C4-2B (cell line): Measurements from ENCODE around the gene ADAMTS7.
"Not testable (repeated sequence)": the region's sequence is repeated elsewhere in the genome, so short reads cannot be mapped to it uniquely, and the experiment has no call there.

Experiments used
- H3K27ac ChIP-seq: fragments of 450-650 bp; 2 replicates; pipeline ENCODE4 v1.5.1; 2017
- ZFX ChIP-seq: fragments of 450-650 bp; IDR thresholded peaks from 2 replicates; pipeline ENCODE4 v1.6.1; 2017
- TF ChIP-seq, protein P1 (sequence below): fragments of 450-650 bp; conservative IDR thresholded peaks from 2 replicates; pipeline ENCODE4 v1.5.1; 2017; ENCODE audit warnings: mild to moderate bottlenecking

ADAMTS7 gene

DNA sequence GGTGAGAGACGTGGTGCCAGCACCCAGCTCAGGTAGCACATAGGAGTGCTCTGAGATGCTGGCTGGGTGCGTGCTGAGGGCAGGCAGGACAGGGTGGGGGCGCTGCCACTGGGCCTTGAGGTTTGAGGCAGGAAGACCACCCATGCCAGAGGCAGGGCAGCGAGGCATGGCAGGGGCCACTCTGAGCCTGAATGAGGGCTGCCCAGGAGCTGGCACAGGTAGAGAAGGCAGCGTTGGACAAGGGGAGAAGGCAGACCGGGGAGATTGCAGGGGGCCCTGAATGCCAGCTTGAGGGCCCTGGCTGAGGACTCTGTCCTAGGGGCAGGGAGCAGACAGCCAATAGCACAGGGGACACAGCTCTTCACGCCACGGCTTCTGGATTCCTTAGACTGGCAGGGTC, 50.2 kb downstream of the ADAMTS7 start:
- H3K27ac ChIP-seq = no peak overlapping the region
- TF ChIP-seq ZFX = no peak
- TF ChIP-seq, protein P1, sequence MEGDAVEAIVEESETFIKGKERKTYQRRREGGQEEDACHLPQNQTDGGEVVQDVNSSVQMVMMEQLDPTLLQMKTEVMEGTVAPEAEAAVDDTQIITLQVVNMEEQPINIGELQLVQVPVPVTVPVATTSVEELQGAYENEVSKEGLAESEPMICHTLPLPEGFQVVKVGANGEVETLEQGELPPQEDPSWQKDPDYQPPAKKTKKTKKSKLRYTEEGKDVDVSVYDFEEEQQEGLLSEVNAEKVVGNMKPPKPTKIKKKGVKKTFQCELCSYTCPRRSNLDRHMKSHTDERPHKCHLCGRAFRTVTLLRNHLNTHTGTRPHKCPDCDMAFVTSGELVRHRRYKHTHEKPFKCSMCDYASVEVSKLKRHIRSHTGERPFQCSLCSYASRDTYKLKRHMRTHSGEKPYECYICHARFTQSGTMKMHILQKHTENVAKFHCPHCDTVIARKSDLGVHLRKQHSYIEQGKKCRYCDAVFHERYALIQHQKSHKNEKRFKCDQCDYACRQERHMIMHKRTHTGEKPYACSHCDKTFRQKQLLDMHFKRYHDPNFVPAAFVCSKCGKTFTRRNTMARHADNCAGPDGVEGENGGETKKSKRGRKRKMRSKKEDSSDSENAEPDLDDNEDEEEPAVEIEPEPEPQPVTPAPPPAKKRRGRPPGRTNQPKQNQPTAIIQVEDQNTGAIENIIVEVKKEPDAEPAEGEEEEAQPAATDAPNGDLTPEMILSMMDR = no peak

DNA sequence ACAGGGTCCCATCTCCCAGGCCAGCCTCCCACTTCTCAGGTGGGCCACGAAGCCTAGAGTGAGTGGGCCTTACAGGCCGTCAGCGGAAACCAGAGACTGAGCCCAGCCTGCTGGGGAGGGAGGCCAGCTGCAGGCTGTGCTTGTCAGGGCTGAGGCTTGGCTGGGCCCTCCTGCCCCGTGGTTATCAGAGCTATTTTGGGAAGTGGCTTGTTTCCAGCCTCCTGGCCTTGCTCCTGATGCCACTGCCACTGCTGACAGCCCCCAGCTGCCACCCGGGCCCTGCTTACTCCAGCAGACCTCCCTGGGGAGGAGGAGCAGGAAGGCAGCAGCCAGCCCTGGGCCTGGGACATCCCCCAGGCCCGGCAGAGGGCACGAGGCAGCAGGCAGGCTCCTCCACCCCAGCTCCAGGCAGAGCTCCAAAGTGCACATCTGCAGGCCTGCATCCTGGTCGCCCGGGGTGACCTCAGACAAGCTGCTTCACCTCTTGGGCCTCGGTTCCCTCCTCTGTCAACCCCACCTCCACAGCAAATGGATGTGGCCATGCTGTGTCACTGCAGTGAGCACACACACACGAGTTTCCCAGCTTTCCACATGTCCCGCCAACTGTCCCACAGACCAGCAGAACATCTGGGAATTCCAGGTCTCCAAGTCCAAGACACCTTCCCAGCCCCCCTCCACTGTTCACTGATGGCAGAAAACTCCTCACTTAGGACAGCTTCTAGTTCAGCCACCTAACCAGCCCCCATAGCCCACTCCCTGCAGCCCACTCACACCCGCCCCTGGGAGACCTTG, 51.0 kb downstream of the ADAMTS7 start:
- not testable (repeated sequence) for H3K27ac ChIP-seq

DNA sequence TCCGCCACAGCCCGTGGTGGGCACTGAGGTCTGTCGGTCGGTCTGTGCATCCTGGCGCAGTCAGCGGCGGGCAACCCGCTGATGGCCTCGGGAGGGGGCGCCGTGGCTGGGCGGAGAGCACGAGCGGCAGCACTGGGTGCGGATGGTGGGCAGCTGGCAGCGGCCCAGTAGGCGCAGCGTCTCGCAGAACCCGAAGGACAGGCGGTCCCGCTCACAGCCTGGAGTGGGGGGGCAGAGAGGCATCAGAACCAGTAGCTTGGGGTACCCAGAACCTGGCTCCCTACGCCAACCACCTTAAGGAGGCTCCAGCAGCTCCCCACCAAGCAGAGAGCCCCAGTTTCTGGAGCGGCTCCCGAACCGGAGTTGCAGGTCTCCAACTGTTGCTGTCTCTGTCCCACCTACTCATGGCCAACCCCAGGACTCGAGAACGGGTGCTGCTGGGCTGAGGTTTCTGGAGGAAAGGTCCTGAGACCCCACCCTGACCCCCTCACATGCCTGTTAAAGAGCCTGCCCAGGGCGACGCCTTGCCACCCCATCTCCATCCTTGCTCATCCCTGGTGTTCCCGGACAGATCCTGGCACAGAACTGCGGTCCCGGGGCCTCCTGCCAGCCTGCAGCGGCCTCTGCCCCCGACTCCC, 51.8 kb downstream of the ADAMTS7 start:
- not testable (repeated sequence) for H3K27ac ChIP-seq

DNA sequence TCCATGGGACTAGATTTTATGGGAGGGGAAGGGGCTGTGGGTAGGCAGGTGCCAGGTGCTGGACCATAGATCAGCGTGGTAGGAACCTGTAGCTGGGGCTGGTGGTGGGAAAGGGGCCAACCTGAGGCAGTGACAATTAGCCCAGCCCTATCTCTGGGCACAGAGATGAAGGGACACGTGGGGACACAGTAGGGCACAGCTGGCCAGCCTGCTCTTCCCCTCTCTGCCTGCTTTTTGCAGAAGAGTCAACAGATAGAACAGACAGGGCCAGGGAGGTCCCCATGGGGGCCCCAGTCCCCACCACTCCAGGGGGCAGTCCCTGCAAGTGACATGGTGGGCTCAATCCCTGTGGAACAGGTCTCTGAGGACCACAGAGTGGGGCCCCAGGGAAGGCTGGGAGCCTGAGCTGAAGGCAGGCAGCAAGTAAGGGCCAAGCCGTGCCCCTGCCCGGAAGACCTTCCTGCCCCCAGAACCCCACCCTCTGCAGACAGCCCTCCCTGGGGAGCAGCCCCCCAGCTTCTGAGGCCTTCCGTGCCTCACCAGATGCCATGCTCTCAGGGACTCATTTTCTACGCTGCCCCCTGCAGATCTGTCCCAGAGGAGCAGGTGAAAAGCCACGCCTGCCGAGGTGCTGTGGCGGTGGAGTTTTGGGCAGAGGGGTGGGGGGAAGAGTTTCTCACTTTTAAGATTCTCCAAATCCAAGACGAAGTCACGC, 52.6 kb downstream of the ADAMTS7 start:
- H3K27ac ChIP-seq = not testable (repeated sequence)

DNA sequence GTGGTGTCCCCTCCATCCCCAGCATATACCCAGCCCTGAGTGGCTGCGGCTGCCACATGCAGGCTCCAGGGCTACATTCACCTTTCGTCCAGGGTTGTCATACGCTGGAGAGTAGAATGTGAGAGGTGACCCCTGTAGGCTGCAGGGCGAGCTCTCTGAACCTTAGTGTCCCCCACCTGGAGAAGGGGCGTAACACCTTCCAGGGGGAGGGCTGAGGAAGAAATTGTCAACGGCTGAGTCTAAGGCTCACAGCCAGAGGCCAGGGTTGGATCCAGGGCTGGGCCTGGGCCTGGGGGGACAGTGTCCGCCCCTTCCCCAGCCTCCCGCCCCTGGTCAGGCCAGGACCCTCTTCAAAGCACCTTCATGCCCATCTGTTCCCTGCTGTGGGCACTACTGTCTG, 53.2 kb downstream of the ADAMTS7 start:
- H3K27ac ChIP-seq = not testable (repeated sequence)

DNA sequence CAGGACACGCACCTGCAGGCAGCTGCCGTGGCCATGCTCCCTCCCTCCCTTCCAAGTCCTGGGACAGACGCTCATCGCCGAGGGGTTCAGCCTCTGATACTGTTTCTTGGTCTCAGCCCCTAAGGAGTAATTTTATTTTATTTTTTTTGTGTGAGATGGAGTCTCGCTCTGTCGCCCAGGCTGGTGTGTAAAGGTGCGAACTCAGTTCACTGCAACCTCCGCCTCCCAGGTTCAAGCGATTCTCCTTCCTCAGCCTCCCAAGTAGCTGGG, 53.7 kb downstream of the ADAMTS7 start:
- TF ChIP-seq ZFX = no peak
- TF ChIP-seq, protein P1 = no peak
- H3K27ac ChIP-seq = no peak overlapping the region

DNA sequence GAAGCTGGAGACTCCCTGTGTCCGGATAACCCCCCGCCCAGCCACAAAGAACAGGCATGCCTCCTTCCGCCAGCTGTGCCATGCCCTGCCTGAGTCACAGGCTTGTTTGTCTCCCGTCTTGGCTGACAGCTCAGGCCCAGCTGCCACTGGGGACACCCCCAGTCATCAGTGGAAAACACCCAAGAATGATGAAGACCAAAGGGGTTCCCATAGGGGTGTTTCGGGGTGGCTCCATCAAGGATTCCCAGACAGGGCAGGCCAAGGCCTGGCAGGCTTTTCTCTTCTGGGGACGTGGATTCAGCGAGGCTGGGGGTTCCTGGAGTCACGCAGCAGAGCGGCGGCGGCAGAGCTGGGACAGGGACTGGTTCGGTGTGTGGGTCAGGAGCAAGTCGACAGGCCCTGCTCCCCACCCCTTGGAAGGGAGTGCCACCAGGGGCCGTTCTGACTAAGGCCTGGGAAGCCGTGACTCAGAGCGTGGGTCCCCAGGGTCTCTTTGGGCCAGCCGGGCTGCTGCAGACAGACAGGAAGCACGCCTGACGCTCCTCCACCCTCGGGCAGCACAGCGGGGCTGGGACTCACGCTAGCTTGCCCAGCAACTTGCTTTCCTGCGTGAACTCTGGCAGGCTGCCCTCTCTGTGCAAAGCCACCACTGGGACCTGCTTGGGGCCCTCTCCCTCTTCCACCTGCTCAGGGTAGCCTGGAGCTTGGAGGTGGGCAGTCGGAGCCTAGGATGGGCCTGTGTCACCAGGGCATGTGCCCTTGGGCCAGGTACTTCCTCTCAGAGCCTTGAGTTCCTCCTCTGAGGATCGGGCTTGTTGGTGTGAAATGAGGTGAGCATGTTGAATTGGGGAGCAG, 54.3 kb downstream of the ADAMTS7 start:
- H3K27ac ChIP-seq = not testable (repeated sequence)

DNA sequence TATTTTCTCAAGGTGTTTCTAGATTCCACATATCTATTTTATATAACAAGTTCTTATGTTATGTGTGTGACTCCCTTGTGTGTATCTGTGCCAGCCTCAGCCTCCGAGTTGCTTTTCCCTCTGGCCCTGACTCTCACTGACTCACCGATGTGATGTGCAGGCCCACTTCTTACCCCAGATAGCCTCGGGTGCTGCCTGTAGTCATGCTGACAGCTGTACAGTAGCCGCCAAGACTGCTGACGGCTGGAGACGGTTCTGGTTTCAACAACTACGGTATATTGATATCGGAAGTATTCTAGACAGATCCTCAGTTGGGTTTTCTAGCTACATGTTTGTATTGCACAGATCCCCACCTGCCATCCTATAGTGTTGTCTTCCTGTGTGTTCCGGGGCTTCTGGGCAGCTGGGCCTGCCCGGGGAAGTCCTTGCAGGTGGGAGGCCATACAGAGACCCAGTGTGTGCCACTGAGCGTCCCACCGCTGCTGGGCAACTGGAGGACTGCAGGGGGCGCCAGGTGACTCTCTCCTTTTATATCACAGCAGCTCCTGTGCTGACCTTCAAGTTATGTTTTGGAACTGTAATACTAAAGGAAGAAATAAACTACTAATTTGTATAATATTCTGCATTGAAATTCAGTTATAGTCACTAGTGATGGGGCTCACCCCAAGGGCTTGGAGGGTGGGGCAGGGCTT, 55.2 kb downstream of the ADAMTS7 start:
- not testable (repeated sequence) for H3K27ac ChIP-seq
- TF ChIP-seq, protein P1 = peak; percentile 50

DNA sequence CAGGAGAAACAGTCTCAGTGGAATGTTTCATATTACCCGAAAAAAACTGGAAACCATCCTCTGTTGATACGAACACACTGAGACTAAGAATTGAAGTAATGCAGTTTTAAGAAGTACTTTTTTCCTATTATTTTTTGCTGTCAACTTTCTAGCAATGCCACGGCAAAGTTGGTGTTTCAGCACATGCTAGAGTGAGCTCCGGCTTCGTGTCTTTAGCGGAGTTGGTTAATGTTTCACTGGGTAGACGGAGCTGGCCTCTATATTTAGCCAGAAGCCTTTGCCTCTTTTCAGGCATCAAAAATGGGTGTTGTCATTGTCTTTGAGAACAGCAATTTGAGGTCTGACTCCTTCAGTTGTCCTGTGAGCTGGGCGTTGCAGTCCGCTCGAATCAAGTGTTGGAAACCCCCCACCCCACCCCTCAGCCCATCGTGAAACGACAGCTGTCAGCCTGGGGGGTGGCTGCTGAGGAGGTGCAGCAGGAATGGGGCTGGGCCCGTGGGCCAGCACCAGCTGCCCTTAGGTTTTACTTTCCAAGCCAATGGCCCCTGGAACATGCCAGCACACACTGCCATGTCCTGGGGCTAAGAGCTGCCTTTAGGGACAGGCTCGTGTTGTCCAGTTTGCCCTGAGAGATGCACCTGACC, 56.5 kb downstream of the ADAMTS7 start:
- not testable (repeated sequence) for H3K27ac ChIP-seq

DNA sequence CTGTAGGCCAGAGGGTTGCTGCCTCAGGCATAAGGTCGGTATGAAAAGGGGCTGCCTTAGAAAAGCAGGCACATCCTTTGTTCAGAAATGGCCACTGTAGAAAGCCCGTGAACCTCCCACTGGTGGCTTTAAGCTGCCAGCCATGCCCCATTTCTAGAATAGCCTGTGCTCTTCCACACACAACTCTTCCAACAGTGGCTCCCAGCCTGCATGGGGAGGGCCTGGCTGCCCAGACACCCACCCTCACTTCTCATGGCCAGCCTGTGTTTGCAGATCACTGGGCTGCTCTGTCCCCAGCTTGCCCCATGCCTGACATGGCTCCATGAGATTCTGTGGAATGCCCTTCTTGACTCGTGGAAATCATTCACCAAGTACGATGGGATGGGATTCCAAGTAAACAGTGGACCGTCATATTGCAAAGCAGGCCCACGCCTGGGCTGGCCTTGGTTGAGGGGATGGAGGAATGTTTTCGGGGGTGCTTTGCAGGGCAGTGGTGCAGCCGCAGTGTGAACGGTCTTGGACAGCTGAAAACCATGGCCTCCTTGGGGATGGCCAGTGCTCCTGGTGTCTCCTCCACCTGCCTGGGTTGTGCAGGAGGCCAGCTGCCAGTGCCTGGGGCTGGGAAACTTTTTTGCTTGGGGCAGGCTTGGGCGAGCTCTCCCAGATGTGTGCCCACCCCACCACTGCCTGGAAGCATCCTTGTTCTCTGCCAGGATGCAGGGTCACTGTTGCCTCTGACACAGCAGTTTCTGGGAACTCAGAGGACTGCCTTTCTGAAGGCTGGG, 57.3 kb downstream of the ADAMTS7 start:
- H3K27ac ChIP-seq = not testable (repeated sequence)

DNA sequence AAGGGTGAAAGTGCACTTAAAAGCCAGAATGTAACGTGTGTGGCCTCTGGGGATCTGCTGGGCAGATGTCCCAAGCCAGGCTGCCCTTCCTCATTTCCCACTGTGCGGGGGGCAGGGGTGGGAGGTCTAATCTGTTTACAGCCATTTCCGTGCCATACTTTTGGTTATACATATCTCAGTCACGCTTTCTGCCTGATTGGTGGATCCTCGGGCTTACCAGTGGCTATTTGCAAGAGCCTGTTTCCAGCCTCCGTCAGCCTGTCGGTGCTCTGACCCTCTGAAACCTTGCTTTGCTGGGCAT, 58.0 kb downstream of the ADAMTS7 start:
- not testable (repeated sequence) for H3K27ac ChIP-seq
